Measurements from ENCODE around the gene DRC1. TPM values are rescaled to one million over a fixed set of nuclear protein-coding genes. Genes with fewer than 3 reads are reported as not detected.

DRC1 gene
- polyA plus RNA-seq, 3 donors from 2014 or later = not detected

DNA sequence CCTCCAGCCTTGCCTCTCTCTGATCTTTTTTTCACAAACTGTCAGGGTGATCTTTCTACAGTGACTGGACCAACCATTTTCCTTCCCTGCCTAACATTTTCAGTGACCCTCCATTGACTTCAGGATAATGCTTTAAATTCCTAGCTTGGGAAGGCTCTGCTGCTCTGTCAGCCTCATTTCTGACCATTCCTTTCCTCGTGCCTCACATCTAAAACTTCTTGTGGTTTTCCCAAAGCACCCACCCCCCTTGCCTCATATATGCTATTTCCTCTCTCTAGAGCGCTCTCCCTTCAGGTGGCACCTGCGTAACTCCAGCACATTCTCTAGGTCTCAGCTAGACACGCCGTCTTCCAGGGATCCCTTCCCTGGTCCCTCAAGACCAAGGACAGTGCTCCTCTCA, 37.2 kb downstream of the DRC1 start:
- peaks cover 0 to 4% (median 0%) of the 10 kb centered on the region in 3 donors for H3K27me3 Mint-ChIP-seq (ENCODE audit: low read depth in 3 of 3)
- H3K4me1 Mint-ChIP-seq = no peaks in the 10 kb centered on the region
- DNase-seq = no peak
- no peak overlapping the region for H3K27ac Mint-ChIP-seq
- H3K9me3 Mint-ChIP-seq = no peaks in the 10 kb centered on the region
- H3K4me3 Mint-ChIP-seq = no peak overlapping the region
- H3K36me3 Mint-ChIP-seq = no peaks in the 10 kb centered on the region

DNA sequence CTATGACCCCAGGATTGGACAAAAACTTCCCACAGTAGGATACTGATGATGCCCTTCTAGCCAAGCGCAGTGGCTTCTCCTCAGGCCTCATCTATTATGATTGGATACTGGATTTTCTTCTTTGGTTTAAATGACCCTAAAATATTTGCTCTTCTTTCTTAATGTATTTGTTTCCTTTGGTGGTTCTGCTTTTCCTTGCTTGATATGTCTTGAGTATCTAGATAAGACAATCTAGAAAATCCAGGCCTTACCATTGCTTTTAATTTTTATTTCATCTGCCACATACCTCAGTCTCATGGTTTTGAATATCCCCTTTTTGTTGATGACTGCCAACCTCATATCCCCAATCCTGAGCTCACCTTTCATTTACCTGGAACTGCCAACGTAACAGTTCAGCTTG, 40.6 kb downstream of the DRC1 start:
- H3K4me3 Mint-ChIP-seq = no peak overlapping the region
- no peaks in the 10 kb centered on the region for H3K4me1 Mint-ChIP-seq
- no peaks in the 10 kb centered on the region for H3K9me3 Mint-ChIP-seq
- no peaks in the 10 kb centered on the region for H3K36me3 Mint-ChIP-seq
- no peak overlapping the region for H3K27ac Mint-ChIP-seq
- no peak for DNase-seq
- peaks cover 0 to 8% (median 0%) of the 10 kb centered on the region in 3 donors for H3K27me3 Mint-ChIP-seq (ENCODE audit: low read depth in 3 of 3)

DNA sequence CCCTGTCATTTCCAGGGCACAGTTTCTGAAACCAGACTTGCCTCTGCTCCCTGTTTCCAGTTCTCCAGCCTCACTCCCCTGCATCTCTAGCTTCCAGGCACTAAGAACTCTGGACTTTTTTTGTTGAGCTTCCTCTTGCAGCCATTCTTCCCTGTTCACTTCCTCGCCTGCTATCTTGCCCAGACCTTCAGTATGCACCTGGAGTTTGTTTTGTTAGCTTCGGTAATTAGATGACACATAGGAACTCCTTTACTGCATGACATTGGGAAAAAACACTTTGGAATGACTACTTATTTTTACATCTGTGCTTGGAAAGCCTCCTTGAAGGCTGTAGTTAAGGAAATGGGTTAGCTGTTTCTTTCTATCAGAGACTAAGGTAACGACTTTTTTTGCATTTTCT, 41.0 kb downstream of the DRC1 start:
- Mint-ChIP-seq H3K4me1 (no peaks in the 10 kb centered on the region), H3K4me3 (no peak overlapping the region), H3K27me3 (ENCODE audit: low read depth in 3 of 3) (peaks cover 0 to 8% (median 0%) of the 10 kb centered on the region in 3 donors), H3K27ac (no peak overlapping the region), H3K9me3 (no peaks in the 10 kb centered on the region), H3K36me3 (no peaks in the 10 kb centered on the region)
- DNase-seq = no peak

DNA sequence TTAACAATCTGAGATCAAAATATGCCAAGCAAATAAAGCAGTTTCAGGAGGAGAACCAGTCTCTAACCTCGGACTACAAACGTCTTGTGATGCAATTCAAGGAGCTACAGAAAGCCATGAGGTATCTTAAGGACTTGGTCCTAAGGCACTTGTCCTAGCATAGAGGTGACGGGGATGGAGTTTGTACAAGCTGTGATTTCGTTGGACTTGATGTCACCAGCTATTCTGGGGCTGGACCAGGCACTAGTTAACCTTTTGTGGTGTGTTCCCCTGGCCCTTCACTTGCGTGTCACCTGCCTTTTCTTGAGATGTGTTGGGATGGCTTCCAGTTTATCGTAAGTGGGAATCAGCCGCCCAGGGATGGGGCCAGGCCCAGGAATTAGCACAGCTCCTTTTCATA, 42.5 kb downstream of the DRC1 start:
- no peaks in the 10 kb centered on the region for H3K36me3 Mint-ChIP-seq
- H3K27ac Mint-ChIP-seq = no peak overlapping the region
- no peak overlapping the region for H3K4me3 Mint-ChIP-seq
- H3K4me1 Mint-ChIP-seq = no peaks in the 10 kb centered on the region
- DNase-seq = no peak
- H3K27me3 Mint-ChIP-seq (ENCODE audit: low read depth in 3 of 3) = peaks cover 0 to 8% (median 2%) of the 10 kb centered on the region in 3 donors
- no peaks in the 10 kb centered on the region for H3K9me3 Mint-ChIP-seq

DNA sequence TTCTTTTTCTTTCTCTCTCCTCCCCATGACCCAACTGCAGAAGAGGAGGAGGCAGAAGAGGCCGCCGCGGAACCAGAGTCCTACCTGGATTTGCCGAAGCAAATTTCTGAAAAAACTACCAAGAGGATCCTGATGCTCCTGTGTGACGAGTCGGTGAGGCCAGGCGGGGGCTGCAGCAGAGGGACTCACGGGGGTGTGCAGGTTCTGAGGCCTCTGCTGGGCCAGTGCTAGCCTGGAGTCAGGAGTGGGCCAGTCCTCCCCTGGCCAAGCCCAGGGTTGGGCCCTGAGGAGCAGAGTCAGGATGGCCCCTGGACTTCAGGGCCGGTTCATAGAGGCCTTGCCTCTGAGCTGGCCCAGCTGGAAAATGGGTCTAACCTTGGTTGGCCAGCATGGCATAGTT, 46.9 kb downstream of the DRC1 start:
- H3K4me1 Mint-ChIP-seq = no peaks in the 10 kb centered on the region
- H3K36me3 Mint-ChIP-seq = no peaks in the 10 kb centered on the region
- no peaks in the 10 kb centered on the region for H3K9me3 Mint-ChIP-seq
- DNase-seq = no peak
- H3K4me3 Mint-ChIP-seq = no peak overlapping the region
- peaks cover 0 to 5% (median 4%) of the 10 kb centered on the region in 3 donors for H3K27me3 Mint-ChIP-seq (ENCODE audit: low read depth in 3 of 3)
- H3K27ac Mint-ChIP-seq = no peak overlapping the region

DNA sequence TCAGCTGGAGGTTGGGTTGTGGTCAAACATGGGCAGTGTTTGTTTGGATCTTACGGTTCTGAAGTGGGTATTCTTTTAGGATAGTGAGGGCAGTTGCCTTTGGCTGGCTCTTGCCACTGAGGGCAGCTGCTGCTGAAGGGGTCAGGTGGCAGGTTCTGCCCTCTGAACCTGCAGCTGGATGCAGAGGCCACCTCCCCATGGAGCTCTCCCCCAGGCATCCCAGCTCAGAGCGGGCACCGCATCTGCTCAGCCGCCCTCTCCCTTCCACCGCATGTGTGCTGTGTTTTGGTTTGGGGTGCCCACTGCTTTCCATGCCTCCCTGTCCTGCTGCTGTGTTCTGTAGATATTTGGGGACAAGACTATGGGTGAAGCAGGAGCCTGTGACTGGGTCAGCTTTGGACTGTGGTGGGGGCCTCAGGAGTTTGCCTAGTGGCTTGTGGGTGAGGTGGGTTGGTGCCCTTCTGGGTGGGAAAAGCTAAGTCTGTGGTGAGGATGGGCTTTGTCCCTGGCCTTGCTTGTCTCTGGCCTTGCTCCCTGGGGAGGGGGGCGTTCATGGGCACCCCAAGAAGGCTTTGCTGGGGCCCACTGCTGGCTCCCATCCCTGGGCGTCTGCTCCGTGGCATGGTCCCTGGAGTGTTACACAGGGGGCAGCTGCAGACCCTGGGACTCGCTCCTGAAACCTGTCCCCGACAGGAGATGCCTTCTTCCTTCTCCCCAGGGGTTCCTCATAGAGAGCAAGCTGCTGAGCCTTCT, 47.7 kb downstream of the DRC1 start:
- Mint-ChIP-seq H3K27ac (no peak overlapping the region), H3K36me3 (no peaks in the 10 kb centered on the region), H3K4me1 (no peaks in the 10 kb centered on the region), H3K4me3 (no peak overlapping the region), H3K9me3 (no peaks in the 10 kb centered on the region), H3K27me3 (ENCODE audit: low read depth in 3 of 3) (peaks cover 0 to 8% (median 5%) of the 10 kb centered on the region in 3 donors)
- no peak for DNase-seq

DNA sequence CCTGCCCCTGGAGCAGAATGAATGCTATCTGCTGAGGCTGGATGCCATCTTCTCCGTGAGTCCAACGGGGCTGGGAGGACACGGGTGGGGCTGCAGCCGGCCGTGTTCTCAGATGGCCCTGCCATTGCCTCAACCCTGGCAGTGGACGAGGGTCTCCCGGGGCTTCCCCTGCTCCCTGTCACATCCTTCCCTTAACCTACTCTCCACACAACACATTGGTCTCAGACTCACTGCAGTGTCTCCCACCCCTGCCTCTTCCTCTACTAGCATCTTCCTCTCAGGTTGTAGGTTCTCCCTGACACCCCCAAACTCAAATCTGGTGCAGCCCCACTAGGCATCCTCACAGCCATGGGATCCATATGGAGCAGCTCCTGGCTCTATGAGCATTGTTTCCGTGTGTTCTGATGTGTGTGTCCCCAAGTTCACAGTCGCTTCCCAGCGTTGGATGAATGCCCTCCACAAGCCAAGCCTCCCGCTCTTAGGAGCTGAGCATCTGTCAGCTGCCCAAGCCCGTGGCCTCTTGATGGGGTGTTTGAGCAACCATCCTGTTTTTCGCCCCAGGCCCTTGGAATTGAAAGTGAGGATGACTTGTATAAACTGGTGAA, 48.4 kb downstream of the DRC1 start:
- no peak for DNase-seq
- H3K36me3 Mint-ChIP-seq = no peaks in the 10 kb centered on the region
- H3K27me3 Mint-ChIP-seq (ENCODE audit: low read depth in 3 of 3) = peaks cover 0 to 8% (median 3%) of the 10 kb centered on the region in 3 donors
- no peaks in the 10 kb centered on the region for H3K4me1 Mint-ChIP-seq
- H3K4me3 Mint-ChIP-seq = no peak overlapping the region
- no peak overlapping the region for H3K27ac Mint-ChIP-seq
- H3K9me3 Mint-ChIP-seq = no peaks in the 10 kb centered on the region

DNA sequence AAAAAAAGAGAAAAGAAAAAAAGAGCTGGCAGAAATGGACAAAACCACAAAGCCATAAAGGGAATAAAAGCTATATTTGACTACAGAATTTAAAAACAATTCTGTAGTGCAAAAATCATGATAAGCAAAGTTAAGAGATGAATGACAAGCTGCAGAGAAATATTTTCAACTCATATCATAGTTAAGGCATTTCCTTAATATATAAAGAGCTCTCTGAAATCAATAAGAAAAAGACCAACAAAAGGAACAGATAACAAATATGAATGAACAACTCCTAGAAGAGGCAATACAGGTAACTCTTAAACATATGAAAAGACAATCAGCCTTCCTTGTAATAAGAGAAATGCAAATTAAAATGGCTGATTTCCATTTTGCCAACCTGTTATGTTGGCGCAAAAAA, 50.0 kb downstream of the DRC1 start:
- H3K27ac Mint-ChIP-seq = no peak overlapping the region
- no peak for DNase-seq
- no peaks in the 10 kb centered on the region for H3K9me3 Mint-ChIP-seq
- H3K4me3 Mint-ChIP-seq = no peak overlapping the region
- no peaks in the 10 kb centered on the region for H3K36me3 Mint-ChIP-seq
- peaks cover 0 to 8% (median 1%) of the 10 kb centered on the region in 3 donors for H3K27me3 Mint-ChIP-seq (ENCODE audit: low read depth in 3 of 3)
- H3K4me1 Mint-ChIP-seq = no peaks in the 10 kb centered on the region

DNA sequence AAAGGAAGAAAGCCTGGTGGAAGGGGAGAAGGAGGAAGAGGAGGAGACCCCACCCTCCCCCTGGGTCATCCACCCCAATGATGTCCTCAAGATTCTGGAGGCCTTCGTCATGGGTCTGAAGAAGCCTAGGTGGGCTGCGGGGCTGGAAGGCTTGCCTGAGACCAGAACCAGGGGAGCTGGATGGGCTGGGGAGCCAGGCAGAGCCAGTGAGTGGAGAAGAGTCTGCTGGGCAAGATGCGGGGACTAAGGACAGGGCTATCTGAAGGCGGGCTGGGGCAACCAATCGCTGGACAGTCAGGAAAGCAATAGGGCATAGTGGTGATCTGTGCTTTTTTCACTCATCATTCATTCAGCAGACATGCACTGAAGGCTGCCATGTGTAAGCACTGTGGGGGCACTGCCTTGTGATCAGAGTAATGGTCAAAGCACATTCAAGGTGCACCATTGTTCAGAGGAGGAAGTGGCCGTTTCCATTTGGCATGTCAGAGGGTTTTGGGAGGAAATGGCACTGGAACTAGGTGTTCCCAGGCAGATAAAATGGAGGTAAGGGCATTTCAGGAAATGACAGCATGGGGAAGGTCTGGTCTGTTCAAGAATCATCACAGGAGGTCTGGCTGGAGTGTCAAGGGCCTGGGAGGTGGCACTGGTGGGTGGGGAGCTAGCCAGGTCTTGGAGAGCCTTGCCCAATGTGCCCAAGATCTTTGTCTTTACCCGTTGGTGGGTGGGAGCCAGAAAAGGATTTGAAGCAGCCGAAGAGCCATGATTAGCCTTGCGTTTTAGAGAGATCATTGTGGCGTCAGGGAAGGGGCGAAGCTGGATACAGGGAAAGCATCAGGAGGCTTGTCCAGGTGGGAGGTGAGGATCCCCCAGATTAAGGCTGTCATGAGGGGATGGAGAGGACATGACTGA, 52.0 kb downstream of the DRC1 start:
- Mint-ChIP-seq H3K27ac (no peak overlapping the region), H3K36me3 (no peaks in the 10 kb centered on the region), H3K9me3 (no peaks in the 10 kb centered on the region), H3K4me1 (no peaks in the 10 kb centered on the region), H3K4me3 (no peak overlapping the region), H3K27me3 (ENCODE audit: low read depth in 3 of 3) (peaks cover 0 to 8% (median 1%) of the 10 kb centered on the region in 3 donors)
- no peak for DNase-seq

DNA sequence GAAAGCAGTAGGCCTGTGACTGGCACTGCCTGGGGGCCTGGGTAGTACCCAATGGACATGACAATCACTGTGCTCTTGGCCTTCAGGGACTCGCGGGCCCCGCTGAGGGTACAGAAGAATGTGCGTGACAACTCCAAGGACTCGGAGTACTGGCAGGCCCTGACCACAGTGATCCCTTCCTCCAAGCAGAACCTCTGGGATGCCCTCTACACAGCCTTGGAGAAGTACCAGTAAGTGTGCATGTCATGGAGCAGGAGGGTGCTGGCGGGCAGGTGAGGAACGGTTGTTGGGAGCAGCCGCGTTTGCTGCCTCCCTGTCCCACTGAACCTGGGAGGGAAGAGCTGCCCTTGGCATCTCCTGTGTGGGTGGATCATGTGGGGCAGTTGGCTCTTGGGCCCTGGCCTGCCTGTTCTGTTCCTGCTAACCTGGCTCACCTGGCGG, 52.9 kb downstream of the DRC1 start:
- H3K4me3 Mint-ChIP-seq = no peak overlapping the region
- no peak overlapping the region for H3K27ac Mint-ChIP-seq
- no peak for DNase-seq
- H3K9me3 Mint-ChIP-seq = no peaks in the 10 kb centered on the region
- H3K27me3 Mint-ChIP-seq (ENCODE audit: low read depth in 3 of 3) = peaks cover 0 to 6% (median under 1%) of the 10 kb centered on the region in 3 donors
- H3K36me3 Mint-ChIP-seq = no peaks in the 10 kb centered on the region
- H3K4me1 Mint-ChIP-seq = no peaks in the 10 kb centered on the region

DNA sequence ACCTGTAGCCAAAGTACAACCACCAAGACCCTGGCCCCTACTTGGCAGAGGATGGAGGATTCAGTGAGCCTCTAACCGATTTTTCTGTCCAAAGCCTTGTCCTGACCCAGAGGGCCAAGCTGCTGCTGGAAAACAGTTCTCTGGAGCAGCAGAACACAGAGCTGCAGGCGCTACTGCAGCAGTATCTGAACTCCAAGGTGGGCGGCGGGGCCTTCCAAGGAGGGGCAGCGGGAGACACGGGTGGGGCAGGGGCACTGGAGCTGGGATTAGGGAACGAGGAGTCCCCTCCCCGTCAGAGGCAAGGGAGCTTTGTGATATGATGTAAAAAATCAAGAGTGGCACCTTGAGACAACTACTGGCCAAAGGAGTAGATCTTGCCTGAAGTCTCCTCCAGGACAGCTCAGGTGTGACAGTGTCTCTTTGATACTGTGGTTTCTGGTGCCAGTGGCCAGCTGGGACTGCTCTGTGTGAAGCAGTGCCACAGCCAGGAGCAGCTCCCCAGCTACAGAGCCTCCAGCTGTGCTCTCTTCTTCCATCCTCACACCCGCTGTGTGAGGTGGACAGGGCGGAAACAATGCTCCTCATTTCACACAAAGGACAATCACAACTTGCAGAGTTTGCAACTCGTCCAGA, 53.4 kb downstream of the DRC1 start:
- H3K27me3 Mint-ChIP-seq (ENCODE audit: low read depth in 3 of 3) = peaks cover 0 to 4% (median 2%) of the 10 kb centered on the region in 3 donors
- H3K4me3 Mint-ChIP-seq = no peak overlapping the region
- no peak overlapping the region for H3K27ac Mint-ChIP-seq
- DNase-seq = no peak
- no peaks in the 10 kb centered on the region for H3K9me3 Mint-ChIP-seq
- H3K36me3 Mint-ChIP-seq = no peaks in the 10 kb centered on the region
- no peaks in the 10 kb centered on the region for H3K4me1 Mint-ChIP-seq

DNA sequence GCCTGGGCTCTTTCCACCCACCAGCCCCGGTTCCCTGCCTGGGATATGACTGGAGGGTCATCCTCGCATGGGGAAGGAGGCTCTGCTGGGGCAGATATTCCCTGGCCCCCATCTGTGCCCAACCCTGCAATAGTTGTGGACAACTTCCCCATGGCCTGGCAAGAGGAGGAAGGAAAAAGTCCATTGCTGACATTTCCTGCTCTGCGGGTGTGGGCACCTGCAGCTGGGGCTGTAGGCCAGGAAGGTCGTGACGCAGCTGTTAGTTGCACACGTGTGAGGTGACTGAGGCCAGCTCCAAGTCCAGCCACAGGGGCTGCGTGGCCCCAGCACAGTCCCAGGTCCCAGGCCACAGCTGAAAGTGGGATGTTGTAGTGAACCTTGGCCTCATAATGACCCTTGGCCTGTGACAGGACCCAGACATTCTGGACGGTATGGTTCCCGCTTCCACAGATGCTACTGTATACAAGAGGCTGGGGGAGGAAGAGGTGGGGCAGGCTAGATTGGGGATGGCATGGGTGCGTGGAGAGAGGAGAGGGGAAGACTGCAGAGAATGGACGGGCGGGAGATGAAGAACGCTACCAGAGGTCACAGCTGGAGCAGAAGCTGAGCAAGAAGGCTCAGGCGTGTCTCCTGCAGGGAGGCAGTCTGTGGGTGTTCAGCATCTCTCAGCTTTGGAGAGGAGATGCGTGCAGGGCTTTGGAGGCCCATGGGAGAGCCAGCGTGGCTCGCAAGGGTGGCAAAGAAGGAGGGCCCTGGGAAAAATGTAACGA, 54.1 kb downstream of the DRC1 start:
- Mint-ChIP-seq H3K36me3 (no peaks in the 10 kb centered on the region), H3K4me1 (no peaks in the 10 kb centered on the region), H3K9me3 (no peaks in the 10 kb centered on the region), H3K4me3 (no peak overlapping the region), H3K27ac (no peak overlapping the region), H3K27me3 (ENCODE audit: low read depth in 3 of 3) (peaks cover 0 to 4% (median 2%) of the 10 kb centered on the region in 3 donors)
- DNase-seq = no peak

Data from immature natural killer cell (primary cell).